HPDE6-E6E7 (cell line): ENCODE results near the gene KIAA2012.
A peak's percentile ranks its signal among the peaks of the same experiment; 100 is the strongest.
"Not testable (repeated sequence)": the region's sequence is repeated elsewhere in the genome, so short reads cannot be mapped to it uniquely, and the experiment has no call there.

Source experiments
- DNase-seq: peaks from one replicate; pipeline ENCODE4 v3.0.0; 2011; ENCODE audit warnings: missing footprints; ENCODE audit errors: extremely low spot score

The KIAA2012 gene

DNA sequence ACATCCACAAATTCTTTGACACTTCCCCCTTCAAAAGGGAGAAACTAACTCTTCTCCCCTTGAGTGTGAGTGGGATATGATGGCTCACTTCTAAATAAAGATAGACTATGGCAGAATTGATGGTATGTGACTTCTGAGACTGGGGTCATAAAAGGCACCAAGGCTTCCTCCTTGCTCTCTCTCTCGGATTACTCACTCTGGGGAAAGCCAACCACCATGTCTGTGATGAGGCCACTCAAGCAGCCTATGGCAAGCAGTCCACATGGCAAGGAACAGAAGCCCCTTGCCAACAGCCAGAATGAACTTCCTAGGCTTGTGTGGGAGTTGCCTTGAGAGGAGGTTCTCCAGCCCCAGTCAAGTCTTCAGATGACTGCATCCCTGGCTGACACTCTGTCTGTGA lies 43.6 kb downstream of the KIAA2012 start:
- DNase-seq = no peak

DNA sequence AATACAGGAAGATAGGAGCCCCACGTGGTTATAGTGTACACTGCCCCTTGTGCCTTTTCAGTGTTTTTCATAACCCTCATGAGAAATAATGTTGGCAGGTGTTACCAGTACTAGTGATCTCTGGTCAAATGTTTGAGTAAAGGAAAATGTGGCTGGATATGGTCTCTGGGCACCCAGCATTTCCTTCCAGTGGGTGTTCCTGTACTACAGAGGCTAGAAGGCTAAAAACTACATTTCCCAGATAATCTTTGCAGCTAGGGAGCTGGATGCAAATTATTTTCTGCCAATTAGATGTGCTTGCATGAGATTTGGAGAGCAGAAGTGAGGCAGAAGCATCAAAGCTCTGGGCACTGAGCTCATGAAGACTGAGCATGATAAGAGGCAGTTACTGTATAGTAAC lies 45.1 kb downstream of the KIAA2012 start:
- no peak for DNase-seq

GRCh38 chr2:202120828-202121227 lies 47.8 kb downstream of the KIAA2012 start:
- no peak for DNase-seq

DNA sequence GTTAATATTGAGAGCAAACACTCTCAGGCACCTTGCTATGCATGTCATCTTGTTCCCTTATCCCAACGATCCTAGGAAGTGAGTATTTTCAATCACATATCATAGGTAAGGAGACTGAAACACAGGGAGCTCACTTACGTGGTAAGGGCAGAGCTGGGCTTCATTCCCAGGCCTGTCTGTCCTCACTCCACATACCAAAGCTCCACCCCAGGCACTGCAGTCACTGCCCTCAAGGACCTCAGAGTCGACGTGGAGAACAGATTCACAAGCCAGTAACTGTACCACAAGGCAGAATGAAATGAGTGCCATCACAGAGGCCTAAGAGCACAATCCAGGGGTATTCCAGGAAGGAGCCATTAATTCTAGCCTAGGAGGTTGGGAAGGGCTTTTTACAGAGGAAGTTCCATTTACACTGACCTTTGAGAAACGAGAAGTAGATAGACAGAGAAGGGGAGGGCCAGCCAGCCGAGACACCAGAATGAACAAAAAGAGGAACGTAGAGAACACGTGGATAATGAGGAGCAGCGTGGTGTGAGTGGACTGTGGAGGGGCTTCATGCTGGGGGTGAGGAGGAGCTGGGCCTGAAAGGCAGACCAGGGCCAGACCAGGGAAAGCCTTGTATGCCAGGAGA lies 48.6 kb downstream of the KIAA2012 start:
- no peak for DNase-seq

DNA sequence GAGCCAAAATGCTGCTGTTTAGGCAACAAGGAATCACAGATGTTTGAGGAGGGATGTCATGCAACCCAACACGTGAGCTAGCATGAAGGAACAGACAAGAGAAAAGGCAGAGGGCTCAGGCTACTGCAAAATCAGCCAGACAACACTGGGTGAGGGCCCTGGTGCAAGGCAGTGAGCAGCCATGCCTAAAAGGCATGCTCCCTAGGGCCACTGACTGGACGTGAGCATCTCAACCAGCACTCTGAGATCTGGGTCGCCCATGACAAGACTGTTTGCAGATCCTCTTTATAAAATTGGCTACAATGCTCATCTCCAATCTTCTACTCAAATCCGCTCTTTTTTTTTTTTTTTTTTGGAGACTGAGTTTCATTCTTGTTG lies 49.1 kb downstream of the KIAA2012 start:
- no peak for DNase-seq

DNA sequence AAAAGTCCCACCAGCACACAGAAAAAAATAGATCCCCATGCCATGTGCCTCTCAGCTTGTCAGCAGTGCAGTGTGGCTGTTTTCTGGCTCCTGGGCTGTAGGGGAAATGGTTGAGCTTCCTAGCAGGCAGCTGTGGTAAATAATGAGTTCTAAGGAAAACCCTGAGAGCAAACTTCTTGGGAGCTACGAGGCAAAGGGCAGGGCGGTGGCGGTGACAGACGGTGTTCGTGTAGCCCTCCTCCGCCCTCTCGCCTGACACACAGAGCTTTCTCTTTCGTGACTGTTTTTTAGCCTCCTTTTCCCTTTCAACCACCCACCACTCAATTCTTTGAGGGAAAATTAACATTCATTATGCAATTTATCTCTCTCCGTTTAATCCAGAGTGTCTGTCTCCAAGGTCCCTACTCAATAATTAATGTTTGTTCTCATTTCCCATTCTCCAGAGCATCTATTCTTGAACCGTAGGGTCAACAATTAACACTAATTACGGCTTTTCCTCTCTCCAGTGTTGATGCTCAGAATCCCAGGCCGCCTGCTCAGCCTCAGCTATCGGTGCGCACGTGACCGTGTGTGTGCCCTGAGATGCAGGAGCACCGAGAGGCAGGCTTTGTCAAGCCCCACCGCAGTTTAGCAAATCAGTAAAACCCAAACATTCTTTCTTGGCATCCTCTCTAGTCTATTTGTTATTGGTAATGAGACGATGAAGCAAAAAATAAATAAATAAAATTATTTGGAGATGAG lies 50.1 kb downstream of the KIAA2012 start:
- no peak for DNase-seq

GRCh38 chr2:202124286-202124685 lies 51.2 kb downstream of the KIAA2012 start:
- DNase-seq = no peak

- no peak for DNase-seq
Measured at GRCh38 chr2:202127687-202128331, 54.8 kb downstream of the KIAA2012 start.

DNA sequence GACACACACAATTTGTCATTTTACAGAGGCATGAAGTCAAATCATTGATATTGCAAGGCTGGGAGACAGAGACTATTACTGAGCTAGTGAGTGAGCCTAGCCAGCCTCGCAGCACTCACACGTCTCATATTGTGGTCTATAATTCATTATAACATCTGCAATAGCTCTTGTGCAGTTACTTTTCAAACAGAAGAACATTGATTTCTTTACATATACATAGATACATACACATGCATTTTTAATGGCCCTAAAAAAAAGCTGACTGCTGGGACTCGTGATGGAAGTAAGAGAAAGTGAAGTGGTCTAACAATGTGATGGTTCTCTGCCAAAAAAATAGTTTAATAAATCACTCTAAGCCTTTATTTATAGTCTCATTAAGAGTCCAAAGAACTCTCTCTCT lies 56.8 kb downstream of the KIAA2012 start:
- no peak for DNase-seq

- no peak for DNase-seq
Measured at GRCh38 chr2:202133200-202133908, 60.3 kb downstream of the KIAA2012 start.

- DNase-seq = no peak
Measured at GRCh38 chr2:202133909-202134265, 60.8 kb downstream of the KIAA2012 start.

GRCh38 chr2:202135091-202135874 lies 62.2 kb downstream of the KIAA2012 start:
- DNase-seq = peak; percentile 12

- not testable (repeated sequence) for DNase-seq
Measured at GRCh38 chr2:202136039-202136438, 63.0 kb downstream of the KIAA2012 start.

DNA sequence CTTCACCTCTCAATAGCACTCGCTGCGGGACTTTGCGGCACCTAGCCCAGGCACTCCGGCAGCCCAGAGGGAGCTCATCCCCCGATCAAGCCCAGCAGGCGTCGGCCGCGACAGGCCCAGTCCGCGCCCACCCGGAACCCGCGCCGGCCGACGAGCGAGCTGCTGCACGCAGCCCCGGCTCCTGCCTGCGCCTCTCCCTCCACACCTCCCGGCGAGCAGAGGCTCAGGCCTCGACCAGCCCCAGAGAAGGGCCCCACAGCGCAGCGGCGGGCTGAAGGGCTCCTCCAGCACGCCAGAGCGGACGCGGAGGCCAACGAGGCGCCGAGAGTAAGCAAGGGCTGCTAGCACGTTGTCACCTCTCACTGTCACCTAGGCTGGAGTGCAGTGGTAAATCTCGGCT lies 63.5 kb downstream of the KIAA2012 start:
- DNase-seq = no peak

- no peak for DNase-seq
Measured at GRCh38 chr2:202140522-202141252, 67.6 kb downstream of the KIAA2012 start.

GRCh38 chr2:202141329-202141947 lies 68.4 kb downstream of the KIAA2012 start:
- no peak for DNase-seq

- DNase-seq = no peak
Measured at GRCh38 chr2:202142540-202142939, 69.5 kb downstream of the KIAA2012 start.

GRCh38 chr2:202147775-202148174 lies 74.7 kb downstream of the KIAA2012 start:
- DNase-seq = no peak

- DNase-seq = no peak
Measured at GRCh38 chr2:202148515-202149154, 75.6 kb downstream of the KIAA2012 start.

- DNase-seq = no peak
Measured at GRCh38 chr2:202149155-202149762, 76.2 kb downstream of the KIAA2012 start.
